A673 (cell line): ENCODE data around the gene HDAC8.

Experiments used
- EZH2 ChIP-seq: fragments of 200-600 bp; sonication (generic); IDR thresholded peaks from 2 replicates; pipeline ENCODE4 v1.6.1; 2017; ENCODE audit warnings: borderline replicate concordance, low read depth, mild to moderate bottlenecking, mixed read lengths, antibody characterized with exemption, low read length; ENCODE audit not compliant: poor library complexity, severe bottlenecking
- TF ChIP-seq, protein P1 (sequence below): fragments of 300-800, 200-600 bp; sonication (generic); conservative IDR thresholded peaks from 2 replicates; pipeline ENCODE4 v1.5.1; 2017; ENCODE audit warnings: low read depth, mild to moderate bottlenecking, antibody characterized with exemption, low read length, moderate library complexity, mixed read lengths

GRCh38 chrX:72460715-72461114 lies 111.9 kb downstream of the HDAC8 start:
- TF ChIP-seq, protein P1, sequence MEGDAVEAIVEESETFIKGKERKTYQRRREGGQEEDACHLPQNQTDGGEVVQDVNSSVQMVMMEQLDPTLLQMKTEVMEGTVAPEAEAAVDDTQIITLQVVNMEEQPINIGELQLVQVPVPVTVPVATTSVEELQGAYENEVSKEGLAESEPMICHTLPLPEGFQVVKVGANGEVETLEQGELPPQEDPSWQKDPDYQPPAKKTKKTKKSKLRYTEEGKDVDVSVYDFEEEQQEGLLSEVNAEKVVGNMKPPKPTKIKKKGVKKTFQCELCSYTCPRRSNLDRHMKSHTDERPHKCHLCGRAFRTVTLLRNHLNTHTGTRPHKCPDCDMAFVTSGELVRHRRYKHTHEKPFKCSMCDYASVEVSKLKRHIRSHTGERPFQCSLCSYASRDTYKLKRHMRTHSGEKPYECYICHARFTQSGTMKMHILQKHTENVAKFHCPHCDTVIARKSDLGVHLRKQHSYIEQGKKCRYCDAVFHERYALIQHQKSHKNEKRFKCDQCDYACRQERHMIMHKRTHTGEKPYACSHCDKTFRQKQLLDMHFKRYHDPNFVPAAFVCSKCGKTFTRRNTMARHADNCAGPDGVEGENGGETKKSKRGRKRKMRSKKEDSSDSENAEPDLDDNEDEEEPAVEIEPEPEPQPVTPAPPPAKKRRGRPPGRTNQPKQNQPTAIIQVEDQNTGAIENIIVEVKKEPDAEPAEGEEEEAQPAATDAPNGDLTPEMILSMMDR = no peak
- no peak for TF ChIP-seq EZH2
